ENCODE measurements around the gene TXLNG.
A peak's percentile ranks its signal among the peaks of the same experiment; 100 is the strongest.
"Not testable (repeated sequence)": the region's sequence is repeated elsewhere in the genome, so short reads cannot be mapped to it uniquely, and the experiment has no call there.

Gene TXLNG

DNA sequence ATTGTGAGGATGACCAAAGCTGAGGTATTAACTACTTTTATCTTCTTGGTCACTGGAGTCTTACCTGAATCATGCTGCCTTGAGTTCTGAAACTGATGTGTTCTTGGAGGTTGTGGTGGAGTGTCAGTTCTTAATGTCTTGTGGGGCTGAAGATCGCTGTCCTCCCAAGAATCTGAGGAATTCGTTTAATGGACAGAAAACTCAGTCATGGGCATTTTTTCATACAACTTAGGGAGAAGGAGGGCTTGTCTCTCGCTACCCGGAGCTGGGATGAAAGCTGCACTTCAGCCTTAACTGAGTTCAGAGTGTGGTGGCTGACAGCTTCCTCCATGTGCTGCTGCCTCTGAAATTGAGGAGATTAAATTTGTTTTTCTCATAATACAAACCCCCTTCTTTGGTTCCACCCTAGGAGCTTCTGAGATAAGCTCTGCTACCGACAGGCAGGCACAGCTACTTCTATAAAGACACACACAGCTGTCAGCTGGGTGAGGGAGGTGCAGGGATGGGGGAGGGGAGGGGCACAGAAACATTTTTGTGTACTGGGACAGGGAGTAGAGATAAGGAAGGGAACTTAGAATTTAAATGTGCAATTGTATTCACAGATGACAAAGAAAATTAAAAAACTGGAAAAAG, 53.1 kb downstream of the TXLNG start:
- no peak for DNase-seq

- DNase-seq = no peak
Observed at GRCh38 chrX:16839852-16840460, 53.7 kb downstream of the TXLNG start.

- no peak for DNase-seq
Observed at GRCh38 chrX:16842684-16843083, 56.4 kb downstream of the TXLNG start.

- DNase-seq = no peak
Observed at GRCh38 chrX:16843208-16843909, 57.1 kb downstream of the TXLNG start.

GRCh38 chrX:16845686-16846085, 59.4 kb downstream of the TXLNG start:
- no peak for DNase-seq

GRCh38 chrX:16848541-16848940, 62.3 kb downstream of the TXLNG start:
- no peak for DNase-seq

DNA sequence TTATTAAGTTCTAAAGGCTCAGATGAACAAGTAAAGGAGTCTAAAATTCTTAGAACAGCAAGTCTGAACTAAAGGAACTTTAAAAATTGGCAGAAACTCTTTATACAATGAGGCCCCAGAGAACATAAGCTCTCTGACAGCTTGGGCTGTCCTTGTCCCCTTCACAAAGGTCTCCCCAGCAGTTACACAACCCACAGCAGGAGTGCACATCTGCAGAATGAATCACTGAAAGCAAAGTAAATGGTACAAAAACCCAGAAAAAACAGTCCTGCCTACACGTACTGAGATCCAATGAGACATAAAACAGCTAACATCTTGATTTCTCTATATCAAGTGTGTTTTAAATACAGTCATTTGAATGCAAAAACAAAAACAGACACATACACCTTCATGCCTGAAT, 65.2 kb downstream of the TXLNG start:
- DNase-seq = no peak

GRCh38 chrX:16851827-16852226, 65.6 kb downstream of the TXLNG start:
- no peak for DNase-seq

DNA sequence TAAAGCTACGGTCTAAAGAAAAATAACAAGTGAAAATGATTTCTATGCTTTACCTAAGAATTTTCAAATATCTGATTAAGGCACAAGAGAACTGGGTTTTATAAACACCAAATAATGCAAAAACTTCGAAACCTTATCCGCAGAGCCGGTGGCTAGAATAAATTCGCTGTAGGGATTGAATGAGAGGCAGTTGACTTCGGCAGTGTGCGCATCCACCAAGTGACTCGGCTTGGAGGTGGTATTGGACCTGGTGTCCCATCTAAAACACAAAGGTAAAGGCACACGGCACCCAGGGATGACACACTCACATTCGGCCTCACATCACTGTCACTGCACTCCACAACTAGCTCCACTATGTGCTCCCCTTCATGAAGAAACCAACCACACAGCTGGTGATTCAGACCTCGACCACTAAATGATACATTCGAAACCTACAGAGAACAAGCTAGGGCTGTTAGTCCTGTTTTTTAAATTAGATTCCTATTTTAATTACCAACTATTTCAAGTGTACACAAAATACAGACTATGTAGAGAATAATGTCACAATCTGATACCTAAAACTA, 66.4 kb downstream of the TXLNG start:
- DNase-seq = no peak

DNA sequence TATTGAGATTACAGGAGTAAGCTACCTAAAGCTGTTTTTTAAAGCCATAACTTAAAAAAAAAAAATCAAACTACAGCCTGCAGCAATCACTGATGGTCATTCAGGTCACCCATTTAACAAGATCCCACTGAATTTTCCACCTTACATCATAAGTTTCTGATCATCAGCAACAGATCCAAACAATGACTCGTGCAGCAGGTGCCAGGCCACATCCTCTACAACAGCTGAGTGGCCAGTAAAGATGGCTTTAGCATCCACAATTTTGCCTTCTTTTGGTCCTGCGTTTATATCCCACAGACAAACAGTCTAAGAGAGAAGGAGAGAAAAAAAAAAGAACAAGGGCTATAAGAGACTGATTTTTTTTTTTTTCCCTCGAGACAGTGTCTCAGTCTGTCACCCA, 67.3 kb downstream of the TXLNG start:
- no peak for DNase-seq

GRCh38 chrX:16855363-16856075, 69.3 kb downstream of the TXLNG start:
- no peak for DNase-seq

- not testable (repeated sequence) for DNase-seq
Observed at GRCh38 chrX:16856076-16856404, 69.8 kb downstream of the TXLNG start.

- DNase-seq = no peak
Observed at GRCh38 chrX:16856744-16857143, 70.5 kb downstream of the TXLNG start.

GRCh38 chrX:16862829-16863228, 76.6 kb downstream of the TXLNG start:
- no peak for DNase-seq

GRCh38 chrX:16867947-16868346, 81.7 kb downstream of the TXLNG start:
- DNase-seq = no peak

DNA sequence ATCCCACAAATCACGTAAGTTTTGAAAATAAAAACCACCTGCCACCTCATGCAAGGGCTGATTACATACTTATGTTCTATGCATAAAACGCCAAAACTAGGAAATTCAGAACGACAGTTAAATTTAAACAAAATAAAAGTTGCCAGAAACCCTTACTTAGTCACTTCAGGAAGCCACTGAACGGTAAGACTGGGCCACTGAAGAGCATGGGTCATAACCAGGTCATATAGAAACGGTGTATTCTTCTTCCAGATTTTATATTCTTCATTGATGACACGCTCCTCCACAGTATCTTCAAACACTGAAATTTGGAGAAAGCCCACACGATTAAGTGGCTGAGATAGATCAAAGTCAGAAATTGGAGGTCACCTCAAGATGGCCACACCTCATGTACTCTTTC, 82.7 kb downstream of the TXLNG start:
- DNase-seq = no peak

DNA sequence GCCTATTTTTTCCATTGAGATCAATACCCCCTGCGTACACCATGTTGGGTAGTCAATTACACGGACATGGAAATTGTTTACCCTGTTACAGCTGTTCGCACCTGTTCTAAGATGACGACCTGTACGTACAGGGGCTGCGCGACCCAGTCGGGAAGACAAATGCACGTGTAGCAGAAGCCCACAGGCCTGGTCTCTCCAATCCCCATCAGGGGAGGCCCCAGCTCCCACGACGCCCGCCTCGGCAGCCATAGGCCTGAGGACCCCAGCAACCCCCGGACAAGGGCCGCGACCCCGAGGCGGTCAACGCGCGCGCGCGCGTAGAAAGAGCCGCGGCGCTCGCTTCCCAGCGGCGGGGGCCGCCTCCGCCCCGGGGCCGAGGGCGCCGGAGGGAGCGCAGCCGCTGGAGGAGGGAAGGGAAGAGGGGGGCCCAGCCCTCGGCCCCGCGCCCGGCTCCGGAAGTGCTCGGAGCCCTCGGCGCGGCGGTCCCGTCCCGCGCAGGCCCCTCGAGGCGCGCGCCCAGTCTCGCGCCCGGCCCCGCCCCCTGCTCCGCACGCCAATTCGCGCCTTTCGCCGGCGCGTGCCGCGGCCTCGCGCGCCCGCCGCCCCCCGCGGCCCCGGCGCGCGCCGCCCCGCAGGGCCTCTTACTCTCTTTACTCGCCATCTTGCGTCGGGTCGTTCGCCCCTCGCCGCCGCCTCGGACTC, 83.3 kb downstream of the TXLNG start:
- peak; percentile 83 for DNase-seq

DNA sequence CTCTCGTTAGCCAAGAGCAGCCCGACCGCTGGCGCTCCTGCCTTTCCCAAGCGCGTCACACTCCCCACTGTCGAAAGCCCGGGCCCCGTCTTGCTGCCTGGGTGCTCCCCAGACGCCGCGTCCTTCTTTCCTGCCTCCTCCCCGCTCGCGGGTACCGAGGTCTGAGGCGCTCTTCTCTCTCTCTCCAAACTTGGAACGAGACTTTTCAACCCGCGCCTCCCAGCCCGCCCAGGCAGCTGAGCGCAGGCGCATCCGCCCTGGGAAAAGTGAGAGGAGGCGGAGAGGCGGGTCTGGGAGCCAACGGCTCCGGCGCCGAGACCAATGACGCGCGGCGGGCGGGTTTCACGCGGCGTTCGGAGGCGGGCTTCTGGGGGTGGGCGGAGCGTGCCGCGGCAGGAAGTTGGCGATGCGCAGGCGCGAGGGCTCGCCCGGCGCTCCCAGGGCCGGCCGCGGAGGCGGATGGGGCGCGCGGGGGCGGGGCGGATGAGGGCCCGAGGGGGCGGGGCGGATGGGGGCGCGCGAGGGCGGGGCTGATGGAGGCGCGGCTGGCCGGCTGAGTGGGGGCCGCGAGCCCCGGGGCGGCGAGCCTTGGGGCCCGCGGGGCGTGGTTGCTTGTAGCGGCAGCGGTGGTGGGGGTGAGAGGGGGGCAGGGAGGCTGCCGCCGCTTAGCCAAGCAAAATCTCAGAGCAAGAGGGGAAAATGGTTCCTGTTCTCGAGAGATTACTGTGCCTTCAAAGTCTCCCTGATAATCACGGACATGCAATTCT, 84.0 kb downstream of the TXLNG start, which contains the start of gene RBBP7:
TSS of gene RBBP7 (minus strand) at position 268 of the 767 bp plus-strand sequence. CDS start 309 bp downstream, outside the sequence.
- peak; percentile 95 for DNase-seq

DNA sequence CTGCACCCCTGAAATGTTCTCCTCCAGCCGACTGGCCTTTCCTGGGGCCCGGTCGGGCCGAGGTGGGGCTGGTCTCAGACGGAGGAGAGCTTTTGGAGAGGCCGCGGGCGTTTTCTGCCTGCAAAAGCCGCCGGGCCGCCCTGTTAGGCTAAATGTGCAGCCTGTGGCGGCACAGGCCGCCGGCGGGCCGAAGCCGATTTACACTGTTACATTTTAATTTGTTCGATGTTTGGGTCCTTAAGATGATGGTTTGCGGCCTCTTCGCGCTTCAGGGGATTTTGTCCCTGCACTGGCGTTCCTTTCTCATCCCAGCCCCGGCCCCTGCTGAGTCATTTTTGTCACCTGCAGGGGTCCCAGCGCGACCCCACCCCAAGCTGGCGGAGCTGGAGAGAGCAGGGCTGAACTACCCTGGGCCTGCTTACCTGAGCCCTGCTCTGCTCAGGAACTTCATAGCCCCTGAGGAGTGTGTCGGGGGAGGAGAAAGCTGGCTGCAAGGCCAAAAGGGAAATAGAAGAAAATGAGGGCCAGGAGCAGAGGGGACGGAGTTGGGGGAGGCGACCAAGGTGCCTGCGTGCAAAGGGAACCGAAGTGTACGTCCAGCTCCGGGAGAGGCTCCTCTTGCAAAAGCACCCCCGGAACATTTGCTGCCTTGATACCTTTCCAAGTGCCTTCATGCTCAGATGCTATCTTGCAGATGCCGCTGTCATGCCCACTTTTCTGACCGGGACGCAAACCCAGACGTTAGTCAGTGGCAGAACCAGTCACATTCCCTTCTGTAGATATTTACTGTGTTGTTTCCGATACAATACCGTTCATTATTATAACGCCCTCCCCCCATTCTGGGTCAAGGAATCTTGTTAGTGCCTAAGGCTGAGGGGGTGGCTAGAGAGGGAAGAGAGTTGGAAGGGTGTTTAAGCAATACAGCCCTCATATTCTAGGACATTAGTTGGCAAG, 84.9 kb downstream of the TXLNG start:
- peak; percentile 67 for DNase-seq

- peak; percentile 73 for DNase-seq
Observed at GRCh38 chrX:16873106-16873505, 86.8 kb downstream of the TXLNG start.
